KOPT-K1 (cell line): Measurements from ENCODE around the gene TMEM163.
"Not testable (repeated sequence)": the region's sequence is repeated elsewhere in the genome, so short reads cannot be mapped to it uniquely, and the experiment has no call there.

Experiments used
- H3K27ac ChIP-seq: fragments of 200-600 bp; sonication (generic); 2 replicates; pipeline ENCODE4 v1.5.1; 2016; ENCODE audit warnings: antibody characterized with exemption, mild to moderate bottlenecking, low read depth, low read length; ENCODE audit not compliant: poor library complexity, severe bottlenecking
- H3K36me3 ChIP-seq: fragments of 200-600 bp; sonication (generic); 2 replicates; pipeline ENCODE4 v1.5.1; 2017; ENCODE audit warnings: antibody characterized with exemption, mild to moderate bottlenecking, low read length, moderate library complexity; ENCODE audit not compliant: insufficient read depth
- H3K9me3 ChIP-seq: fragments of 200-600 bp; sonication (generic); 2 replicates; pipeline ENCODE4 v1.5.1; 2017; ENCODE audit warnings: antibody characterized with exemption, low read length, mild to moderate bottlenecking; ENCODE audit not compliant: insufficient read depth, poor library complexity, severe bottlenecking

The TMEM163 gene

GRCh38 chr2:134639265-134639664 lies 79.5 kb downstream of the TMEM163 start:
- Histone ChIP-seq H3K9me3 (no peaks in the 10 kb centered on the region), H3K27ac (no peak overlapping the region), H3K36me3 (no peaks in the 10 kb centered on the region)

GRCh38 chr2:134636714-134637113 lies 82.1 kb downstream of the TMEM163 start:
- Histone ChIP-seq H3K27ac (no peak overlapping the region), H3K36me3 (no peaks in the 10 kb centered on the region), H3K9me3 (no peaks in the 10 kb centered on the region)

GRCh38 chr2:134634054-134634753 lies 84.6 kb downstream of the TMEM163 start:
- Histone ChIP-seq H3K36me3 (no peaks in the 10 kb centered on the region), H3K27ac (no peak overlapping the region), H3K9me3 (no peaks in the 10 kb centered on the region)

- H3K36me3 ChIP-seq = no peaks in the 10 kb centered on the region
- H3K9me3 ChIP-seq = no peaks in the 10 kb centered on the region
- no peak overlapping the region for H3K27ac ChIP-seq
These were observed 88.2 kb downstream of the TMEM163 start for GRCh38 chr2:134630504-134631159.

GRCh38 chr2:134628453-134628852 lies 90.3 kb downstream of the TMEM163 start:
- Histone ChIP-seq H3K27ac (no peak overlapping the region), H3K36me3 (no peaks in the 10 kb centered on the region), H3K9me3 (no peaks in the 10 kb centered on the region)

GRCh38 chr2:134626781-134627180 lies 92.0 kb downstream of the TMEM163 start:
- Histone ChIP-seq H3K27ac (no peak overlapping the region), H3K36me3 (no peaks in the 10 kb centered on the region), H3K9me3 (no peaks in the 10 kb centered on the region)

GRCh38 chr2:134625311-134625710 lies 93.5 kb downstream of the TMEM163 start:
- Histone ChIP-seq H3K36me3 (no peaks in the 10 kb centered on the region), H3K9me3 (no peaks in the 10 kb centered on the region), H3K27ac (no peak overlapping the region)

GRCh38 chr2:134623796-134624195 lies 95.0 kb downstream of the TMEM163 start:
- H3K9me3 ChIP-seq = peaks cover 12% of the 10 kb centered on the region
- no peak overlapping the region for H3K27ac ChIP-seq
- no peaks in the 10 kb centered on the region for H3K36me3 ChIP-seq

GRCh38 chr2:134623046-134623445 lies 95.8 kb downstream of the TMEM163 start:
- no peaks in the 10 kb centered on the region for H3K36me3 ChIP-seq
- H3K9me3 ChIP-seq = peaks cover 17% of the 10 kb centered on the region

GRCh38 chr2:134621939-134622705 lies 96.7 kb downstream of the TMEM163 start:
- H3K36me3 ChIP-seq = no peaks in the 10 kb centered on the region
- peaks cover 17% of the 10 kb centered on the region for H3K9me3 ChIP-seq
- H3K27ac ChIP-seq = no peak overlapping the region

More at GRCh38 chr2:134623046-134623445, 95.8 kb downstream of the TMEM163 start:
- H3K27ac ChIP-seq = no peak overlapping the region

GRCh38 chr2:134619250-134619649 lies 99.5 kb downstream of the TMEM163 start:
- Histone ChIP-seq H3K27ac (no peak overlapping the region), H3K36me3 (no peaks in the 10 kb centered on the region), H3K9me3 (peaks cover 17% of the 10 kb centered on the region)

GRCh38 chr2:134615480-134615879 lies 103.3 kb downstream of the TMEM163 start:
- not testable (repeated sequence) for H3K27ac ChIP-seq, H3K36me3 ChIP-seq
- peaks cover 45% of the 10 kb centered on the region for H3K9me3 ChIP-seq

- no peaks in the 10 kb centered on the region for H3K36me3 ChIP-seq
- peaks cover 28% of the 10 kb centered on the region for H3K9me3 ChIP-seq
- H3K27ac ChIP-seq = no peak overlapping the region
These were observed 107.5 kb downstream of the TMEM163 start for GRCh38 chr2:134611316-134611715.

- peaks cover 28% of the 10 kb centered on the region for H3K9me3 ChIP-seq
- H3K36me3 ChIP-seq = no peaks in the 10 kb centered on the region
- no peak overlapping the region for H3K27ac ChIP-seq
These were observed 107.9 kb downstream of the TMEM163 start for GRCh38 chr2:134610871-134611270.

- H3K36me3 ChIP-seq = no peaks in the 10 kb centered on the region
- H3K27ac ChIP-seq = no peak overlapping the region
- H3K9me3 ChIP-seq = peaks cover 28% of the 10 kb centered on the region
These were observed 108.8 kb downstream of the TMEM163 start for GRCh38 chr2:134609924-134610513.
